GM19455 (cell line): ENCODE measurements around the gene ZDHHC11B.

Experiments used
- ATAC-seq: cut with Tn5 transposase; IDR thresholded peaks from one replicate; pipeline ENCODE4 v1.9.1; 2021; ENCODE audit not compliant: unreplicated experiment

Gene ZDHHC11B

DNA sequence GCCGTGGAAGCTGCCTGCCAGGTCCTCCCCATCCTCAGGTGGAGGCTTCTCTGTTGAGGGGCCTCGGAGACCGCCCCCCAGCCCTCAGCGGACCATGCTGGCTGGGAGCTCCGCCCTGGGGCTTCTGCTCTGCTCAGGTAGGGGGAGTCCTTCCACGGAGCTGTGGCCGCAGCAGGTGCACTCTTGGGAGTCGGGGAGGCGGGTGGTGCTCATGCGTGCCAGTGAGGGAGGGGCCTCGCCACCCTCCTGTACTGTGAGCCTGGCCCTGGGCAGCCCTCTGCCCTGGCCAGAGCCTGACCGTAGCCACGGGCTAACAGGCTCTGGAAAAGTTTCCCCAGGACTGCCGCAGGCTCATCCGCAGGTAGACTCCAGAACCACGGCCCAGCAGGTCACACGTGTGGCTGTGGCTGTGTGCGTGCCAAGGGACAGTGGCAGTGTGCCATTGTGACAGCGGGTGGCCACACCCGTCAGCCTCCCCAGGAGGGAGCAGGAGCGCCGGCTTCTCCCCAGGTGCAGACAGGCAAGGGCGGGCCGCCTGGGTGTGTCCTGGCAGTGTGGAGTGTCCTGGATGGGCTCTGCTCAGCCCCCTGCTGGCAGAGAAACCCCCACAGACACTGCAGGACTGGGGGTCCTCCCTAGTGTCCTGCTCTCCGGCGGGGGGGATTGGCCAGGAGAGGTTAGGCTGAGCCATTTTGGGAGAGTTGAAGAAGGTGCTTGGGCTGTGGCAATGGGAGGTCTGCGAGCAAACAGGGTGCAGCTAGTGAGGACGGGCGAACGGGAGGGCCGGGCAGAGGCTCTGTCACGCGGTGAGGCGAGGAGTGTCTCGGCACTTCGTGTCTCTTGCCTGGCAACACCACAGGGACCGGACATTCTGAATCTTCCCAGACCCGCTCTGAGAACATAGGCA lies 120.8 kb downstream of the ZDHHC11B start:
- ATAC-seq = no peak

DNA sequence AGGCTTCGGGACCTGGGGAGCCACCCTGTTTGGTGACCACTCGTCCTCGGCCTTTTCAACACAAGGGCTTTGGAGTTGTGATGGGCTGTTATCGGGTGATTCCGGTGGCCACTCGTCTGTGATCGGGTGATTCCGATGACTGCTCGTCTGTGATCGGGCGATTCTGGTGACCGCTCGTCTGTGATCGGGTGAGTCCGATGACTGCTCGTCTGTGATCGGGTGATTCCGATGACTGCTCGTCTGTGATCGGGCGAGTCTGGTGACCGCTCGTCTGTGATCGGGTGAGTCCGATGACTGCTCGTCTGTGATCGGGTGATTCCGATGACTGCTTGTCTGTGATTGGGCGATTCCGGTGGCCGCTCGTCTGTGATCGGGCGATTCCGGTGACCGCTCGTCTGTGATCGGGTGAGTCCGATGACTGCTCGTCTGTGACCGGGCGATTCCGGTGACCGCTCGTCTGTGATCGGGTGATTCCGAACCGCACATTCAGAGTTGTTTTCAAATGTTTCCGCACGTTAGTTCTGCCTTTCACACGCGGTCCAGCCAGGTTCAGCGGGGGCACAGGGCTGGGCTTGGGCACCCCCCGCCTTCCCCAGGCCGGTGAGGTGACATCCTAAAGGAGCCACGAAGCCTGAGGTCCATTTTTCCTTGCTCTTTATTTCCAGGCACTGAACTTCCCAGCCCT lies 121.6 kb downstream of the ZDHHC11B start:
- ATAC-seq = no peak

- ATAC-seq = no peak
These were observed 122.4 kb downstream of the ZDHHC11B start for GRCh38 chr5:661891-662750.

GRCh38 chr5:660491-661030 lies 124.0 kb downstream of the ZDHHC11B start:
- ATAC-seq = no peak
